HG03159 (cell line): ENCODE data around the gene ERMAP.
A peak's percentile ranks its signal among the peaks of the same experiment; 100 is the strongest.

Source experiments
- ATAC-seq: cut with Tn5 transposase; IDR thresholded peaks from one replicate; pipeline ENCODE4 v1.9.1; 2021; ENCODE audit warnings: mild to moderate bottlenecking, moderate library complexity; ENCODE audit not compliant: unreplicated experiment

The ERMAP gene, protein sequence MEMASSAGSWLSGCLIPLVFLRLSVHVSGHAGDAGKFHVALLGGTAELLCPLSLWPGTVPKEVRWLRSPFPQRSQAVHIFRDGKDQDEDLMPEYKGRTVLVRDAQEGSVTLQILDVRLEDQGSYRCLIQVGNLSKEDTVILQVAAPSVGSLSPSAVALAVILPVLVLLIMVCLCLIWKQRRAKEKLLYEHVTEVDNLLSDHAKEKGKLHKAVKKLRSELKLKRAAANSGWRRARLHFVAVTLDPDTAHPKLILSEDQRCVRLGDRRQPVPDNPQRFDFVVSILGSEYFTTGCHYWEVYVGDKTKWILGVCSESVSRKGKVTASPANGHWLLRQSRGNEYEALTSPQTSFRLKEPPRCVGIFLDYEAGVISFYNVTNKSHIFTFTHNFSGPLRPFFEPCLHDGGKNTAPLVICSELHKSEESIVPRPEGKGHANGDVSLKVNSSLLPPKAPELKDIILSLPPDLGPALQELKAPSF

DNA sequence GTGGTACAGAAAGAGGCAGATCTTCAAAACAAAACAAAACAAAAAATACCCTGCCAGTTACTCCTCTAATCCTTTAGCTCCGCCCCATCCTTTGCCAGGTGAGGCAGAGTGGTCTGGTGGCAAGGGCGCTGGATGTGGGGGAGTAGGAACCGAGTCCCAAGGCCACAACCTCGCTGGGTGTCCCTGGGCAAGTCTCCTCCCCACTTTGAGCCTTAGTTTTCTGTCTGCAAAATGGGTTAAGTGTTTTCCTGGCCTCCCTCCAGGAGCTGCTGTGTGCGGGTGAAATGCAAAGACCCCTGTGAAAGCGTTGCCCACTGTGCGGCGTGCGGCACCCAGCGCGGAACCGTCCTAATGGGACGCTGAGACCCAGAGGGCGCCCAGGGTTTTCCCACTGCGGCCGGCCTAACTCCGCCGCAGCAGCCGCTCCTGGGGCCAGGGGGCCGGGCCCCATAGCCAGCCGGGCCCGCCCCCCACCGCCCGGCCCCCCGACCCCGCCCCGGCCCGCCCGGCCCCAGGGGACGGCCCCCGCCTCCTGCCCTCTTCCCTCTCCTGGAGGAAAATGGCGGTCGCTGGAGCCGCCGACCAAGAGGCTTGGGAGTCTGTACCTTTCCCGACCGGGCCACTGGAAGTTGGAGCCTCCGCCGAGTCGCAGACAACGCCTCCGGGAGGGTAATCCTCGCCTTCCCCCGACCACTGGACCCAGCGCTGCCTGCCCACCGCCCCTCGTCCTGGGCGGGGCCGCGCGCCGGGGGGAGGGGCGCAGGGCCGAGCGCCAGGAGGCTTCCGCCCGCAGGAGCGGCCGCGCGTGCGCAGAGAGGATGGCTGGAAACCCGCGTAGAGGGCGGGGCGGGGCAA, at the start of gene ERMAP, which contains the start of gene SVBP:
TSS of gene ERMAP (plus strand) at position 538 of the 855 bp plus-strand sequence. CDS start 13,327 bp downstream, outside the sequence.
TSS of gene SVBP (minus strand) at position 813 of the 855 bp plus-strand sequence. CDS start 853 bp downstream, outside the sequence.
- ATAC-seq = peak; percentile 86

DNA sequence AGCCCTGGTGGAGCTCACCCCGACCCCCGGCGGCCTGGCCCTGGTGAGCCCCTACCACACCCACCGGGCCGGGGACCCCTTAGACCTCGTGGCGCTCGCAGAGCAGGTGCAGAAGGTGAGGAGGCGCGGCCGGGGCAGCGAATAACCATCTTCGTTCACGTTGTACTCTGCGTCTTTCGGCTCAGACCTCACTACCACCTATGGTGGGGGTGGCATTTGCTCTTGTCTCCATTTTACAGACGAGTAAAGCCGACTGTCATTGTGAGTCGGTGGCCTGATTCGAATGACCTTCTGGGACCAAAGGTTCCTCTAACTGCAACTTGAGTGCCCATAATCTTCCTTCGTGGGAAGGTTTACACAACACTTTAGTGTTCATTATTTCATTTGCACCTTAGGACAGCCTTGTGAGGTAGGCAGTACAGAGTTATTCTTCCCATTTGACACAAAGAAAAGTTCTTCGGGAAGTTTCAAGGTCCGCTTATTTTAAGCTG, 49.4 kb upstream of the ERMAP start:
- ATAC-seq = peak; percentile 24

DNA sequence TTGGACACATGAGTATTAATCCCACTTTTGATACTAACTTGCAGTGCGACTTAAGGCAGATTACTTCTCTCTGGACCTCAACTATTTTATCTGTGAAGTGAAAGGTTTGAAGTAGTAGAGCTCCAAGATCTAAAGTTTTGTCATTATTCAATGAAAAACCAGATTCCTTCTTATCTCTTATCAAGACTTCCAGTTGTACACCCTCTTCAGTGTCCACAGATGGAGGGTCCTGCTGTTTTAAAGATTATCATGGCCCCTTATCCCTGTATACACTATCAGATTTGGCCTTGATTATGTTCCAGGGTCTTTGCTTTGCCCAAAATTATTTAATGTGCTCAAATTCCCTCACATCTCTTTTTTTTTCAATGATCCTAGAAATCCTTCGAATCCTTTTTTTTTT, 48.8 kb upstream of the ERMAP start:
- no peak for ATAC-seq

DNA sequence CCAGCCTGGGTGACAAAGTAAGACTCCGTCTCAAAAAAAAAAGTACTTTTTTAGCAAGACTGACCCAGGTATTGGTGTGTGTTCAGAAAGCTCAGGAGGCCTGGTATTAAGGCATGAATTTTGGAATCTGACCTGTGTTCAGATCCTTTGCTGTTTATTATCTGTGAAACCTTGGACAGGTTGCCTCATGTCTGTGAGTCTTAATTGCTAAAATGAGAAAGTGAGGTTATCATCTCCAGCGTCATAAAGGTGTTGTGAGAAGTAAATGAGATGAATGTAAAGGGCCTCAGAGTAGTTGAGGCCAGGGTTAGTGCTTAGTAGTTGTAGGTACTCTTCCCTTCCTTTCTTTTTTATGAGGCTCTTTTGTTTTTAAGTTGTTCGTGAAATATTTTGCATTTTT, 47.1 kb upstream of the ERMAP start:
- no peak for ATAC-seq

DNA sequence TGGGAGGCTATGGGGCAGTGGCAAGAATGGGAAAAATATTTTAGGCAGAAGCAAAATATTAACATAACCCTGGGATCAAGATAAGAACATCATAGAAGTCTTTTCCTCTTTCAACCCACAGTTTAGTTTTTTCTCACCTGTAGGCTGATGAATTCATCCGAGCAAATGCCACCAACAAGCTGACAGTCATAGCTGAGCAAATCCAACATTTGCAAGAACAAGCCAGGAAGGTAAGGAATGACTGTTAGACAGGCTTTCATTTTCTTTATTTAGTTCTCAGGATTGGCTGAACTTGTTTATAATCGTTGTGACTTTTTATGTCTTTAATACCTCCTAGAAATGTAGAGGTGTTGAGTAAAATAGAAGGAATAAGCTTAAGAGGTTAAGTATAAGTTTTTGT, 43.5 kb upstream of the ERMAP start:
- no peak for ATAC-seq

DNA sequence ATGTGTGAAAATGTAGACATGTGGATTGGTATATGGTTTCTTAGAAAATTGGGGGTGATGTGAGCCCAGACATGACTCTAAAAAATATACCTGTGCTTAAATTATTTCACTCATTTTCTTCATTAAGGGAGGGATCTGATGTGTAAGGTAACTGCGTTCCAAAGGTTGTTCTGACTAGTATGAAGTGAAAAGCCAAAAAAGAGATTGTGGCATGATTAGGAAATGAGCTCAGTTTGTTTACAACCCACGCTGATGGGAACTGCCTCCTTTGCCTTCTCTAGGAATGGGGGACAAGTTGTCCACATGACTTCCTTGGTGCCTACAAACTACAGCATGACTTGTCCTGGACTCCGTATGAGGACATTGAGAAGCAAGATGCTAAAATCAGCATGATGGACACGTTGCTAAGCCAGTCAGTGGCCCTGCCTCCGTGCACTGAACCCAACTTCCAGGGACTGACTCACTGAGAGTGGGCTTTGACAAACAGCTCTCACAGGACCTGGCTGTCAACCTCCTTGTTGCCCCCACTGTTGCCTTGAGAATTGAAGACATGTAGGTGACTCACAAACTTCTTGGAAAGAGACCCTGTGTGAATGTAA, 41.9 kb upstream of the ERMAP start:
- ATAC-seq = no peak

DNA sequence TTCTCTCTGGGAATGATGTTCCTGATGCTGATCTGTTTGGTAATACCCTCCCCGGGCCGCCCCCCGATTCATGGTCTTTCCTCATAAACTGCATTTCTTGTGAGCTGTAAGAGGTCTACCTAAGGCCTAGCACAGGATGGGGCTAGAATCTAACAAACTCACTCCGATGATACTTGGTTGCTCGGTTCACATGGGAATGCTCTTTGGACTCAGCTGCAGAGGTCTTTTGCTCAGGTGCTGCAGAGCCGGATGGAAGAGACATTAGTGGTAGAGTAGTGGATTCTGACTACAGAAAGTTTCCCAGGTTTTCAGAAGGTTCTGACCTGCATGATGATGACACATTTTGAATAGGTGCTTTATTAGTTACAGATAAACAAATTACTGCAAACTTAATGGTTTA, 40.4 kb upstream of the ERMAP start:
- ATAC-seq = no peak

DNA sequence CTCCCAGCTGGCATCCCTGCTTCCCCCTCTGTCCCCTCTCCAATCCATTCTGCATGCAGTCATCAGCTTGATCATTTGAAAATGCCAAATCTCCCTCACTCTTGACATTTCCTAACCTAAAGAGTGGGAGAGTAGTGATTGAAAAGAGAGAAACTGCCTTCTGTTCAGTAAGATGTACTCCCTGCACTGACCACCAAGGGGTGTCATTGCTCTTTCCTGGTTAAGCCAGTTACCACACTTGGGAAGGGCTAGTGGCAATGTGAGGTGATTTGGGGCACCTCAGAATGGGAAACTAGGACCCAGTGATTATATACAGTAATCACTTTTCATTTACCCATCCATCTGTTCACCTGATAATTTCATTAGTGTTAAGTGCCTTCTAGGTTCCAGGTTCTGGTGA, 39.1 kb upstream of the ERMAP start:
- ATAC-seq = no peak

DNA sequence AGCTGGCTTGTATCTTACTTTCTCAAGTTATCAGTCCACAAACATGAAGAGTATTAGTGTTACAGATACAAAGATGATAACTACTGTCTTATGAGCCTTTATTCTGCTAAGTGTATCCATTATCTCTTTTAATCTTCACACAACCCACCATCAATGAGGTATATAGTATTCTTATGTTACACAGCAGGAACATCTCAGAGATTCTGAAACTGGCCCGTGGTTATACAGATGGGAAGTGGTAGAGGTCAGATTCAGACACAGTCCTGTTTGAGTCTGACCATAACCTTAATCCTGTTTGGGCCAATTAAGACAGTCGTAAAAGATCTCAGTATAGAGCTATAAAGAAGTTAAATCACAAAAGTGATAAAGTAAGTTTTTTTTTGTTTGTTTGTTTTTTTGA, 37.2 kb upstream of the ERMAP start:
- ATAC-seq = no peak

DNA sequence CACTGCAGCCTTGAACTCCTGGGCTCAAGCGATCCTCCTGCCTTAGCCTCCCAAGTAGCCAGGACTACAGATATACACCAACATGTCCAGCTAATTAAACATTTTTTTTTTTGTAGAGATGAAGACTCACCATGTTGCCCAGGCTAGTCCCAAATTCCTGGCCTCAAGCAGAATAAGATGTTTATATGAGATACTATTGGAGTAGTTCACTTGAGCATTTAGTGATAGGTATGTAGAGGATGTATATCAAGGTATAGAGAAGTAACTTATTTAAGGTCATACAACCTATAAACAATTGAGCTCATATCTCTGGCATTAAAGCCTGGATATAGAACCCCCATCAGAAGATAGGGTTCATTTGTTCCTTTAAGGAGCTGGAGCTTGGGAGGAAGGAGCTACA, 36.7 kb upstream of the ERMAP start:
- no peak for ATAC-seq

DNA sequence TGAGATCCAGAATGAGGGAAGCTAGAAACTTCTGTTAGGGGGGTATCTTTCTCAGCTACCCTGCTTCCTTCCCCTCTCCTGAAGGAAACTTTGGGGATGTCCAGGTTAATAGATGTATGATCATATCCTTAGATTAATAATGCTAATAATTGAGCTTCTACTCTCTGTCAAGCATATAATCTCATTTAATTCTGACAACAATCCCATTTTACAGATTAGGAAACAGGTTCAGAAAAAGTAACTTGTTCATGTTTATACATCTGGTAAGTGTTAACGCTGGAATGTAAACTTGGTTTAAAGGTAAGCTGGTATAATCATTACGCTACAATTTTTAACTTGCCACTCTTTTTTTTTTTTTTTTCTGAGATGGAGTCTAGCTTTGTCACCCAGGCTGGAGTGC, 33.8 kb upstream of the ERMAP start:
- ATAC-seq = no peak

DNA sequence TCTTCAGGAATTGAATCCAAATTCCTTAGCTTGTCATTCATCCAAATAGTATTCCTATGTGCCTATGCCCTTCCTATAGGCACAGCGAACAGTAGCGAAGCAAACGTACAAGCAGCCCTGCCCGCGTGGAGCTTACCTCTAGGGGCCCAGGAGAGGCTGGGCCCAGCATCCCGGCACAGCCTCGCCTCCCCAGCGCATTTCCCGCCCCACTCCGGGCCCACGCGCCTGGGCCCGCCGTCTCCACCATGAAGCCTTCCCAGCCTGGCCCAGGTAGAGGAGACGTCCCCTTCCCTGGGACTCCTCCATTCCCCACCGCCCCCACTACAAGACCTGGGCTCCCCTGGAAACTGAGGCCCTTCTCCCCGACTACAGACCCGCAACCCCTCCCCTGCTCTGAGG, 32.4 kb upstream of the ERMAP start:
- ATAC-seq = no peak

DNA sequence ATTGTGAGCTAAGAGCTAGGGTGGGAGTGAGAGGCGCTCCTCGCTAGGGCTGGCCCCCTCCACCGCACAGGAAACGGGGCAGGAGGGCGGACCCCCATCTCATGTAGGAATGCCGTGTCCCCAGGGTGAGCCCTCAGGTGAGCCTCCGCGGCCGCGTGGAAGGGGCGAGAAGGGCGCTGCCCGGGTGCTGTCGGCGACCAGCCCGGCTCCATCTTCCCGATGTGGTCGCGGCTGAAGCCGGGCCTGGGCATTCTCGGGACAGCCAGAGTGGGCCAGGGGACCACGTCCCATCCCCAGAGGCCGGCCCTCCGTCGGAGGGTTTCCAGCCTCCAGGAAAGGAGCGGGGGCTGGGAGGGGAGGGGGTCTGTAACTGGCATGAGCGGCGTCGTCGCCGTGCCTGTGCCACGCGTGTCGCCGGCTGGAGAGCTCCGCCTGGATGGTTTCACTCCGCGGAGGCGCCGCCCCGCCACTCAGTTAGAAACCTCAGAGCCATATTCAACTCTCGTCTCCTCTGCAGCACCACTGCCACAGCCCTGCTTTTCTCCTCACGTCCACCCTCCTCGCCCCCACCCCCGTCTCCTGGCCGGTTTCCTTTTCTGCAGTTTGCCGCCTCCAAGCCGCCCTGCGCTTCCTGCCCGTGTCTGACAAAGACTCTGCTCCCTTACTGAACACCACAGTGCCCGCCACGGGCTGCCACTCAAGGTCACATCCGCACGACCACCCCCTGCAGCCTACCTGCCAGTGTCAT, 31.8 kb upstream of the ERMAP start, which contains the start of gene TMEM269:
TSS of gene TMEM269 (plus strand) at position 46 of the 748 bp plus-strand sequence. CDS start 4,903 bp downstream, outside the sequence.
- no peak for ATAC-seq

DNA sequence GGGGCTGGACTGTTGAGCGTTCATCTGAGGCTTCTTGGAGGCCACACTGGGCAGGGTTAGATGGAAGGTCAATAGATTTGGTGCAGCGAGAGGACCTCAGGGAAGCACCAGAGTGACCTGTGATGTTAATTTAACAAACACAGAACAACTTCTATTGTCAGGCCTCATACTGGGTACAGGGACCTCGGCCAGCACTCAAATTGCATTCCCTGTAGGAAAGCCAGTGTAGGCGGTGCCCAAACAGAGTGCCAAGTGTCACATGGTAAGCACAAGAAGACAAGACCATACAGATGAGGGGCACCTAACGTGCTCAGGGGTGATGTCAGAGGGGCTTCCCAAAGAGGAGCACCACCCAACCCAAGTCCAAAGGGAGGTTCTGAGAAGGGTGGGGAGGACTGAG, 30.8 kb upstream of the ERMAP start:
- ATAC-seq = no peak

DNA sequence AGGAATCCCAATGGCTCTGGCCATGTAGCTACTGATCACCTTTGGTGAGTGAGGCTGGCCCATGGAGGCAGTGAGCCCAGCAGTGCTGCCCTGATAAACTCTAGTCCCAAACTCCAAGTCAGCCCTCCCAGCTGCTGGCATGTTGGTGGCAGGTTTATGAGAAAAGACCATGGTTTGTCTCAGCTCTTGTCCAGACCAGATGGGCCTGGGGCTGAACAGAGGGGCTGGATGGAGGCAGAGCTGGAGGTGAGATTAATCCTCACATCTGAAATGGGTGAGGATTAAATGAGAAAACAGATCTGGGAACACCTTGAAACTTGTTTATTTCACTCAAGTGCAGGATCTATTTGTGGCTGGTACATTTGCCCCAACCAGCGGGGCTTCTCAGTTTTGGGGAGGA, 28.9 kb upstream of the ERMAP start:
- ATAC-seq = no peak

DNA sequence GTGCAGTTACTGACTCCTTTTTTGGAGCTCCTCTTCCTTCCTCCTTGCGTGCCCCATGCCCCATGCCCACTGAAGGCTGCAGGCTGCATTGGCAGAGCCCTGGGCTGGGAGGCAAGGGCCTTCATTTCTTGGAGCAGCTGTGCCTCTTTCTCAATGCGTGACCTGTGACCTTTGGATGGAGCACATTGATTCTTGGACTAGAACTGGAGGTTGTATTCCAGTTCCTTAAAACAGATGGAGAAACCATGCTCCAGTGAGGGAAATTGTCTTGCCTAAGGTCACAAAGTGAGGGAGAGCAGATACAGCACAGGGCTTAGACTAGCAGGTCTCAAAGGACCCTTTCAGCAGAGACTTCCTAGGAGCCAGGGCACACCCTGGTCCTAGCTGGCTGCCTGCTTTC, 23.1 kb upstream of the ERMAP start:
- no peak for ATAC-seq

DNA sequence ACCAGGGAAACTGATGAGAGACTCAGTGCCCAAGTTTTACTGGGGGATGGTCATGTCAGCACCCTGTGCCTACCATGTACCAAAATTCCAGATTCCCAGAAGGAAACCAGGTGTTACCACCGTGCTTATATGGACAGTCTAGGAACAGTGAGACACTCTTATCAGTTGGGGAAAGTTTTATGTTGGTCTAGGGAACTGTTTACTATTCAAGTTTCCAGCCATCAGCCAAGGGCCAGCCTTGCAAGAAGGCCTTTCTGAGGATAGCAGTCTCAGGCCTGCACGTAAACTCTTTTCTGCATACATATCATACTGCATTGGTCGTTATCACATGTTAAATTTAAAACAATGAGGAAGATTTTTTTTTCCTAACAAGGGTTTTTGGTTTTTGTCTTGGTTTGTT, 19.5 kb upstream of the ERMAP start:
- no peak for ATAC-seq

DNA sequence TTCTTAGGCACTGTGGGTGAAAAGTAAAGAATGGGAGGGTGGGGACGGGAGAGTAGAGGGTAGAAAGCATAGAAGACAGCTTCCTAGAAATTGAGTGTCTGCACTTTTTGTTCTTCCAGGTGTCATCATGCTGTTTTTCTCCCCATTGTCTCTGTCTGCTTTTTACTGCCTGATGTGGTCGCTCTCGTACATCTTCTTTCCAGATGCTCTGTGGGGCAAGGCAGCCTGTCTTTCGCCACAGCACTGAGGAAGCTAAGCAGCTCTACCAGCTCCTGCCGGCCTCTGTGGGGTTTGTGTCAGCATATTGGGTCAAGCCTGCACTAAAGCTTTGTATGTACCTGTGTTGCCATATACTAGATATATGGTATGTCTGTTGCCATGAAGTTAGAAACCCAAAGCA, 18.9 kb upstream of the ERMAP start:
- no peak for ATAC-seq

DNA sequence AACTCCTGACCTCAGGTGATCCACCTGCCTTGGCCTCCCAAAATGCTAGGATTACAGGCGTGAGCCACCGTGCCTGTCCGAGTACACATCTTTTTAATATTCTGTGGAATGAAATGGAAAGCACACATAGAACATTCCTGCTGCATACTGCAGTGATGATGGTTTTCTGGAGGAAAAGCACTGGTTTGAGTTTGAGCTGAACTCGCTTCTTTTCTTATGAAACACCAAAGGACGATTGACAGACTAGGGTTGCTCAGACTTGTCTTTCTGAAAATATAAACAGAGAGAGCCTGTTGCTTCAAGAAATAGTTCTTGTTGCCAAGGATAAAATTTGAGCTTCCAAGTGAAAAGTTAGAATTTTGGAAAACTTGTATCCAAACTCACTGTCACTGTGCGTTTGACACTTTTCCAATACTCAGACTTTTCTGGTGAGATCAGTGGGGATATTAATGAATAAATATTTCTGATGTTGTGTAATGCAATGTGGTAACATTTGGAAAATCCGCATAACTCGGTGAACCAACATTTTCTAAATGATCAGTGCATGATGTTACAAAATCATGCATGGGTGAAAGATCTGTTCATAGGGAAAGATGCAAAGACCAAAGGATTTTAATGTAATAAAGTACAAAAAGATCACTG, 15.0 kb upstream of the ERMAP start:
- ATAC-seq = no peak

DNA sequence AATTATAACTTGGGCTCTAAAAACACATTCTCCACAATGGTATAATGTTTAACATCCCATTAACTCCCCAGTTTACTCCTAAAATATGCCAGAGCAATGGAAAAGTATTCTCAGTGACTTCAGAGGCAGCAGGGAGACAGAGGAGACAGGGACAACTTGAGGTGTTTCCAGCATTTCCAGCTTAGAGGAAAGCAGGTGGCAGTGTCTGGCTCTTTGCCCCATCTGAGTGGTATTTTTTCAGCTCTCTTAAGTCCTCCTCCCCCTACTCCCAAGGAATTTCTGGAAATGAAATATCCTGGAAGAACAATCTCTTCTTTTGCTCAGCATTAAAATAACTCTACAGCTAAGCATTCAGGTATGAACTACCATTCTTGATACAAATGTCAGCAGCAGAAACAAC, 10.8 kb upstream of the ERMAP start:
- no peak for ATAC-seq
